ENCODE measurements around the gene ASPDH. TPM values are rescaled to one million over a fixed set of nuclear protein-coding genes. Genes with fewer than 3 reads are reported as not detected.

Gene ASPDH
- total and polyA plus RNA-seq, 2 of the 13 experiments (the other 11 are each of a cell fraction or from before 2014, with no cell fraction given) = 2.2 to 3.3 TPM

GRCh38 chr19:50511069-50511822 lies 2.5 kb downstream of the ASPDH start, which contains the start of gene JOSD2 (continued):
- no peak for TF ChIP-seq WIZ (CRISPR knock-in tag; IDR thresholded peaks at IDR 0.05)
- peak; percentile 31; the same call in 1 of the 2 replicates for TF ChIP-seq HDAC2 (CRISPR knock-in tag; IDR thresholded peaks at IDR 0.05)
- no peak for TF ChIP-seq AKNA (CRISPR knock-in tag; IDR thresholded peaks at IDR 0.05; ENCODE audit: borderline replicate concordance)
- peak; percentile 75 for TF ChIP-seq SPEN (CRISPR knock-in tag; IDR thresholded peaks at IDR 0.05; ENCODE audit: low read depth)
- TF ChIP-seq HHEX (CRISPR knock-in tag; IDR thresholded peaks at IDR 0.05) = no peak
- TF ChIP-seq ZIK1 (CRISPR knock-in tag; IDR thresholded peaks at IDR 0.05; ENCODE audit: borderline replicate concordance, low read depth) = no peak
- no peak for TF ChIP-seq NR2F1 (CRISPR knock-in tag; IDR thresholded peaks at IDR 0.05)
- TF ChIP-seq ZNF441 (CRISPR knock-in tag; IDR thresholded peaks at IDR 0.05; ENCODE audit: borderline replicate concordance) = no peak
- TF ChIP-seq ARNTL (CRISPR knock-in tag; IDR thresholded peaks at IDR 0.05) = no peak
- 0 out of 2 replicates have a peak, but pooled peaks have one; percentile 31 for TF ChIP-seq ZNF563 (CRISPR knock-in tag; IDR thresholded peaks at IDR 0.05)
- no peak for TF ChIP-seq SKI (IDR thresholded peaks at IDR 0.05; ENCODE audit: partially characterized antibody)
- TF ChIP-seq DRAP1 (CRISPR knock-in tag; IDR thresholded peaks at IDR 0.05) = no peak
- TF ChIP-seq ATF7 (IDR thresholded peaks at IDR 0.05) = peak; percentile 69
- peak; percentile 71; the same call in 1 of the 2 replicates for TF ChIP-seq ATF7 (CRISPR knock-in tag; IDR thresholded peaks at IDR 0.05)
- TF ChIP-seq POLR2G (IDR thresholded peaks at IDR 0.05; ENCODE audit: low read depth, low read length) = peak; percentile 35; the same call in 1 of the 2 replicates
- TF ChIP-seq TCF12 (IDR thresholded peaks at IDR 0.05) = no peak
- TF ChIP-seq TCF12 (CRISPR knock-in tag; IDR thresholded peaks at IDR 0.05) = no peak
- no peak for TF ChIP-seq BORCS8-MEF2B (CRISPR knock-in tag; IDR thresholded peaks at IDR 0.05)
- no peak for TF ChIP-seq PATZ1 (CRISPR knock-in tag; IDR thresholded peaks at IDR 0.05)
- peak; percentile 95 for TF ChIP-seq ZNF143 (CRISPR knock-in tag; IDR thresholded peaks at IDR 0.05)
- TF ChIP-seq BRD4 (CRISPR knock-in tag; IDR thresholded peaks at IDR 0.05) = no peak
- TF ChIP-seq CHCHD3 (CRISPR knock-in tag; IDR thresholded peaks at IDR 0.05) = no peak
- TF ChIP-seq ZNF598 (CRISPR knock-in tag; IDR thresholded peaks at IDR 0.05; ENCODE audit: borderline replicate concordance) = no peak
- TF ChIP-seq POLR2A (IDR thresholded peaks at IDR 0.05; ENCODE audit: insufficient read depth in 1 of 2, low read depth in 2 of 2, low read length in 2 of 2) = peak in 1 of 2 experiments; percentile 48; a peak in 1 of 4 replicates
- TF ChIP-seq ZNF879 (CRISPR knock-in tag; IDR thresholded peaks at IDR 0.05) = no peak
